Left cardiac atrium (tissue), 4 donors: Measurements from ENCODE around the gene FAM20A. TPM values are rescaled to one million over a fixed set of nuclear protein-coding genes. Genes with fewer than 3 reads are reported as not detected.

Experiments
- ATAC-seq, 2 donors: fragments of 200-7000 bp; cut with Tn5 transposase; one replicate each; pipeline ENCODE4 v1.9.1; 2020; ENCODE audit warnings: mild to moderate bottlenecking in 2 of 2, moderate library complexity in 2 of 2
- DNase-seq: peaks from one replicate; pipeline ENCODE4 v3.0.0-alpha.2; 2020
- intact Hi-C, 2 donors: fragments of 100-400 bp; cut with DNase I; formaldehyde crosslinking; loops; one replicate each; pipeline versions ENCODE4 v1.14.1 to v1.15.1; 2022 to 2023
- total RNA-seq, 2 donors: library from RNA; stranded (reverse); fragmentation: NEBNext Ultra II Directional; extraction: Animal tissue kit (Norgen Biotek cat#: 25700); gene quantifications; one replicate each; pipeline ENCODE4 v1.2.1, GENCODE V29; 2021
- donor health status: DM: no; HTN: yes; CAD: no.
- donor health status: DM: no; HTN: yes; CAD: no; lungs with severe emphysema.
- donor health status: DM: yes; HTN: yes; CAD: no.
- donor health status: Dilated cardiomyopathy.

The FAM20A gene
- total RNA-seq, 2 donors from 2014 or later: 7.9 to 9.0 TPM

DNA sequence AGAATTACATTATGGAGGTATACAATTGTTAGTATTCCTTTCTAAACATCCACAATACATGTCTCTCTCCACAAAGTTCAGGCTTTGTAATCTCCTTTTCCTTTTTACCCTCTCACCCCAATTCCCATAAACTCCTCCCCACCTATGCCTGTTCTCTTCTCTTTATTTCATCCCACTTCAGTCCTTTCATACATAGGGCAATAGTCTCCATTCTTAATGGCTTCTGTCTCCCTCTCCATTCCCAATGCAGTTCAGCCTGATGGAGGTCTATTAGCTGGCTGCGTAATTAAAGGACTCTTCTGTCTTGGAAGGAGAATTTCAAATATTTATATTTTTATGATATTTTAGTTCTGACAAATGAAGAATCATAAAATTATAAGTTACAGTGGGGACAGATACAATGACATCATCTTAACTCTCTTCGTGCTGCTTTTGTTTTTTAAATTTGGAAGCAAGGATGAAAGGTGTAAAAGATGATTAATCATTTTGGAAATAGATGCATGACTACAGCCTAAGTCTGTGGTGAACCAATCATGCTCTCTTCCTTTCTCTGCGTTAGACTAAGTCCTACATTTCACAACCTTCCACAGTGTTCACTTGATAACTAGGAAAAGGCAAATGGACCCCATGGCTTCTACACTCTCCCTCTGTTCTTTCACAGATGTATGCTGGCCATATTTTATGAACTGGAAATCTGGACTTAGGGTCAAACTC lies 11.2 kb upstream of the FAM20A start:
- no peak for ATAC-seq
- no peak for DNase-seq
- intact Hi-C loops: loop anchor here in 1 of 2 donors (10.0 kb wide), 2 partner anchors 78 to 142 kb away; no protein-coding TSS in a partner anchor

DNA sequence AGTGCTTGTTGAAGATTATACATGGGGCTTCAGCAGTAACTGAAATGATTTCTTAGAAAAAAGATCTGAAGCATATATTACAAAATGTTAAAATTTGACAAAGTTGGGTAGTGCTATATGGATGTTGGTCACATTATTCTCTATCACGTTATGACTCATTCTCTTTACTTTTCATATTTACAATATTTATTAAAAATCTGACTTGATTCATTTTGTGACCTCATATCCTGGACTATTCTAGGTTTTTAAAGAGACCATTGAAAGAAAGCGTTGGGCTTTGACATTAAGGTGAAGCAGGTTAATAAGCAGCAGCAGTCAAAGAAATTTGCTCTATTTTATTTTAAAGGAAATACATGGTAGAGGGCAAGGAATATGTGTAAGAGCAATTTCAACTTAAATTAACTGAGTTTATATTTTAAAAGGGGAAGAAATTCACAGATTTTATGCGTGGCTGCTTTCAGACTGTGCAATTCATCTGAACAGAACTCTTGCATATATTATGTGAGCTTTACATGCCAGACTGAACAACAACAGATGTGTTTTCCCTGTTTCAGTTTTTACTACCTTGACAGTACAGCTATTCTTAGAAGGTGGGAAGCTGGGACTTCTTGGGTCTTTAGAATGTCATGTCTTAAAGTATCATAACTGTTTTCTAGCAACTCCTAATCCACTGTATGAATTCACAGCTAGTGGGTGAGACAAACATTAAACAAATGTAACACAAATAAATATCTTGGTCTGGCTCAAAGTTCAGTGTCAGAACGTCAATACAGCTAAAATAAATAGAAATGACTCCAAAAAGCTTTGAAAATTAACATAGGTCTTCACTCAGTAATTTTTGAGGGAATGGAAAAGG lies 10.4 kb upstream of the FAM20A start:
- DNase-seq (no peak), ATAC-seq (no peak)
- intact Hi-C loops: loop anchor here in 1 of 2 donors (10.0 kb wide), 2 partner anchors 77 to 143 kb away; no protein-coding TSS in a partner anchor

DNA sequence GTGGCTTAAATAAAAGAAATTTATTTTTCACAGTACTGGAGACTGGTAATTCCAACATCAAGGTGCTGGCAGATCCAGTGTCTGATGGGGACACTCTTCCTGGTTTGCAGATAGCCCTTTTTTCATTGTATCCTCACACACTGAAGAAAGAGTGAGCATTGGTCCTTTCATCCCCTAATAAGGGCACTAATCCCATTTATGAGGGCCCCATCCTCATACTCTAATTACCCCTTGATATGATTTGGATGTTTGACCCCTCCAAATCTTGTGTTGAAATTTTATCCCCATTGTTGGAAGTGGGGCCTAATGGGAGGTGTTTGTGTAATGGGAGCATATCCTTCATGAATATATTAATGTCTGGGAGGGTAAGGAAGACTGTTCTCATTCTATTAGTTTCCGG lies 9.4 kb upstream of the FAM20A start:
- no peak for DNase-seq
- ATAC-seq: no peak
- intact Hi-C loops: loop anchor here in 1 of 2 donors (10.0 kb wide), 2 partner anchors 76 to 144 kb away; no protein-coding TSS in a partner anchor

DNA sequence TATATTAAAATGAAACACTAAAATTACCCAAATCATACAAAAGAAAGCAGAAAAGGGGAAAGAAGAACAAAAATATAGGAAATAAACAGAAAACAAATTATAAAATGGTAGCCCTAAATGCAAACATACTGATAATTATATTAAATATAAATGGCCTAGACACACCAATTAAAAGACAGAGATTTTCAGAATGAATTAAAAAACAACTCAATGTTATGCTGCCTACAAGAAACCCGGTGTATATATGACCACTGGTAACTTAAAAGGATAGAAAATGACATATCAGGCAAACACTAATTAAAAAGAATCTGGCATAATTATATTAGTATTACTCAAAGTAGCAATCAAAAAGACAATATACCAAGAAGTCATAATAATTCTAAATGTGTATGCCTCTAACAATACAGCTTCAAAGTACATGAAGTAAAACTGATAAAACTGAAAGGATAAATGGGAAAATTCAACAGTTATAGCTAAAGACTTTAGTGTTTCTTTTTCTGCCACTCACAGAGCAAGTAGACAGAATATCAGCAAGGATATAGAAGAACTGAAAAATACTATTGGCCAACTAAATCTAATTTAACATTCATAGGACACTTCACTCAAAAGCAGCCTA lies 7.5 kb upstream of the FAM20A start:
- intact Hi-C loops: no loop called here
- ATAC-seq: no peak
- DNase-seq: no peak

DNA sequence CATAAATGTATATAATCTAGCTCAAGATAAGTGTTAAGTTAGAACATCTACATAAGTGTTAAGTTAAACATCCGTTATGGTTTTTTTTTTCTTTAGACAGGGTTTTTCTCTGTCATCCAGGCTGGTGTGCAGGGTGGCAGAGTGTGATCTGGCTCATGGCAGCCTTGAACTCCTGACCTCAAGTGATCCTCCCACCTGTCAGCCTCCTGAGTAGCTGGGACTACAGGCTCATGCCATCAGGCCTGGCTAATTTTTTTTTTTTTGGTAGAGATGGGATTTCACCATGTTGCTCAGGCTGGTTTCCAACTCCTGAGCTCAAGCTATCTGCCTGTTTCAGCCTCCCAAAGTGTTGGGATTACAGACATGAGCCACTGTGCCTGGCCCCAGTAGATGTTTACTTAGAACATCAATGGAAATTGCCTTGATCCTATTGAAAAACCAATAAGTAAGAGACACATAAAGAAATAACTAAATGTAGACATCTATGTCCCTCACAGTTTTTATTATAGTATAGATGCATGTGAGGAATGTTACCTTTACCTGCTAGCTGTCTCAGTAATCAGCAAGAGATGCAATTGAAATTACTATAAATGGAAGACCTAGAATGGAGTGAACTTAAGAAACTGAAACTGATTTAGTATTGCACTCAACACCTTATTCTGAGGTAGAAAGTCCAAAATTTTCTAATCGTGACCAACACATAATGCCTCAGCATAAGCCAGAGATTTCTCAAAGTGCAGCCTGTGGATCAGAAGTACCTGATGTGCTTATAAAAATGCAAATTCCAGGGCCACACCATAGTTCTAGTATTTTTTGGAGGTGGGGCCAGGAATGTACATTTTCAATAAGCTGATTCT lies 5.5 kb upstream of the FAM20A start:
- DNase-seq (no peak), ATAC-seq (no peak)
- intact Hi-C loops: no loop called here

DNA sequence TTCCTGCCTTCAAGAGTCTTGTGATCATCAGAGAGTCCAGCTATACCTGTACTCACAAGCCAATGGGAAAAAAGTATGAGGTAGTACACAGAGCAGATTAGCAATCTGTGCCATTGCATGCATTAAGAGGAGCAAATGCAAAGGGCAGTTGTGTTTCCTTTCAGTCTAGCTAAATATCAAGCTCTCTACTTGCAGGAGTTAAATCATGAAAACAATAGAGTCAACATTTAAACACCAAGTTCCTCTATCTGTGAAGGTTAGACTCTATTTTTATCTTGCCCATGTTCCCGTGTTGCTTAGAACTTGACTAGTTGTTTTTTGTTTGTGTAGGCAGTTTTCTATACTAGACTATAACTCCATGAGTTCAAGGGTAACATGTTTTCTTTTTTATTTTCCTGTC lies 4.7 kb upstream of the FAM20A start:
- DNase-seq (no peak), ATAC-seq (no peak)
- intact Hi-C loops: no loop called here

DNA sequence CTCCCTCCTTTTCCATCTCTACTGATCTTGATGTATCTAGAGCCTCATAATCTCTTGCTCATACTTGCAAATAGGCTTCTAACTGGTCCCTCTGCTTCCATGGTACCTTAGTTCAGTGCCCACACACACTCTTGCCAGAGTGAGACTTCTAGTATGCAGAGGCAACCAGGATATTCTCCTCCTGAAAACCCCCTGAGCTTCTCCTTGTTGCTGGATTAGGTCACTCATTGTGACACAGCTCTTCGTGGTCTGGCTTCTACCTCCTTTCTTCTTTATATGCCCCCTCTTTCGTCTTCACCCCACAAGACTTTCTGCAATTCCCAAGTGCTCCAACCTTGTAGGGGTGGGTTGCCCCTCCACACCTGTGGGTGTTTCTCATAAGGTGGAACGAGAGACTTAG lies 2.5 kb upstream of the FAM20A start:
- intact Hi-C loops: no loop called here
- ATAC-seq (no peak), DNase-seq (no peak)

DNA sequence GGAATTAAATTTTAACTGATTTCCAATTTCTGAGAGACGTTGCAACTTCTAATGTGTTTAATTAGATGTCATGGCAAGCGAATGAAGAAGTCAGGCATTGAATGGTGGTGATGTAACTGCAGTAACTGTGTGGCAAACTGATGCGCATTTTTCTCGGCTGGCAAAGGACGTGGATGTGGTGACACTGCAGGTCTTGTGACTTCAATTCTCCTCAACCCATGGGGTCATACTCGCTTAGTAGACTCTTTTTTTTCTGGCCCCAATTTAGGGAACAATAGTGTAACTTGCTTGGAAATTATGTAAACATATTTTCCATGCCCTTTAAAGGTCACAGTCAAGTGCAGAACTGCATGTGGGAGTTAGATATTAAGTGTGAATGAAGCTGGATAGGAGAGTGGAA lies 1.9 kb upstream of the FAM20A start:
- intact Hi-C loops: no loop called here
- ATAC-seq (peak in 1 of 2 donors; percentile 29), DNase-seq (peak; percentile 37)

DNA sequence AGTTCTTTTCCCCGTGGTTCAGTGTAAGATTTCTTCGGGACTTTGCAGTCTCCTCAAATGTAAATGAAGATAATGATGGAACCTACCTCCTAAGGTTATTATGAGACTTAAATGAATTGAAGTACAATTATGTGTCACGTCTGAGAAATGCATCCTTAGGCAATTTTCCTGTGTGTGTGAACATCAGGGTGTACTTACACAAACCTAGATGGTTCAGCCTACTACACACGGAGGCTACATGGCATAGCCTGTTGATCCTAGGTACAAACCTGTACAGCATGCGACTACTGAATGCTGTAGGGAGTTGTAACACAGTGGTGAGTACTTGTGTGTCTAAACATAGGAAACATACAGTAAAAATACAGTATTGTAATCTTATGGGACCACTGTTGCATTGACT lies 1.1 kb upstream of the FAM20A start:
- ATAC-seq: no peak
- intact Hi-C loops: no loop called here
- no peak for DNase-seq

DNA sequence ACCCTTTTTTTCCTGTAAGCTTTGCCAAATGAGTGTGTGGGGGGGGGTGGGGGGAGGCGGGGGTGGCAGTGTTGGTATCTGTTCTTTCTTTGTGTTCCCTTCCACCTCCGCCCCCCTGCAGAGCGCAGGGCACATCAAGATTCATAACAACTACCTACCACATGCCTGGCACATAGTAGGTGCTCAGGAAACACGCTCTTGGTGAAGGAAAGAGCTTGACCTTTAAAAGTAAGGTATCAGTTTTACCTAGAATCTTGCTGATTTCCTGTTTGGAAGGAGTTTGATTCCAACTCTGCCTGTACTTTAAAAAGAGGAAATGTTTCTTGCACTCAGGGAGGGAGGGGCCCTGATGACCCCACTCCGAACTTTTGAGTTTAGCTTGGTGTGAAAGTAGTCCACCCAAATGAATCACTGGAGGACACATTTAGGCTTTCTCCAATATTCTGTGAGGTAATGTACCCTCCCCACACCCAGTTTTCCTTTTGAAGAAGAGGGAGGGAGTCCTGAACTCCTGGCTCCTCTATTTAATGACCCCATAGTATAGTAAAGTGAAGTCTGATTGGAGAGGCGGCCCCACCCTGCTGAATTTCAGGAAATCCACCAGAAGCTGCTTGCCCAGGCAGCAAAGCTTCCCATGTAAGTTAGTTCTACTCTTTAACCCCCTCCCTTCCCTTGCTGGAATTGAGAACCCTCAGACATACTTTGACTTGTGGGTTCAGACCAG lies 560 bp upstream of the FAM20A start:
- peak in 1 of 2 donors; percentile 38 for ATAC-seq
- DNase-seq: peak; percentile 40
- intact Hi-C loops: no loop called here

DNA sequence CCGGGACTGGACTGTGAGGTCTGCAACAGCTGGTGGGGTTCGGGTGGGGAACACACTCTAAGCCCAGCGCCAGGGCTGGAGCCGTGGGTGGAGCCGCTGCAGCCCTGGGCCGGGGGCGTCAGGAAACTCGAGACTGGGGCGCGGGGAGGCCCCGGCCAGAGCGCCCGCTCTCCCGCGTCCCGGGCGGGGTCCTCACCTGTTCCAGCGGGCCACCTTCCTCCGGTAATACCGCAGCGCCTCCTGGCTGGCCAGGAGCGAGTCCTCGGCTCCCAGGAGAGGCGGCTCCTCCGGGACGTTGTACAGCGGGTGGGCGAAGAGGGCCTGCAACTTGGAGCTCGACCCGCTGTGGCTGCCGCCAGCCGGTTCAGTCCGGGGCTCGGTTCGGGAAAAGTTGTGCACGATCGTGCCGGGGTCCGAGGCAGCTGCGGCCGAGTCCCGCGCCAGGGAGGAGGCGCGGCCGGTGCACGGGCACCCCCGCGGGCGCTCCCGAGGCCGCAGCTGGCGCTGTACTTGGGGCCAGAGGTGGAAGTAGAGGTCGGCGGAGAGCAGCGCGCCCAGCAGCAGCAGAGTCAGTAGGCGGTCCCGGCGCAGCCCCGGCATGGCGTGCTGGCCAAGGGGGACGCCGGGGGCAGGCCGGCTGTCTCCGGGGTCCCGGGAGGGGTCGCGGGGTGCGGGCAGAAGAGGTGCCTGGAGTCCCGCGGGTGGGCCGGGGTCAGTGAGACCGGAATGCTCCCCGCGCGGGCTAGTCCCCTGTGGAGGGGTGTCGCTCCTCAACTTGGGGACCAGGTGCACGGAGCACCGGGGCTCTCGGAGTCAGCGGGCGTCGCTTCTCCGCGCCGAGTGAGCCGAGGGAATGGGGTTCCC lies 868 bp downstream of the FAM20A start:
- intact Hi-C loops: no loop called here
- peak; percentile 58 for DNase-seq

DNA sequence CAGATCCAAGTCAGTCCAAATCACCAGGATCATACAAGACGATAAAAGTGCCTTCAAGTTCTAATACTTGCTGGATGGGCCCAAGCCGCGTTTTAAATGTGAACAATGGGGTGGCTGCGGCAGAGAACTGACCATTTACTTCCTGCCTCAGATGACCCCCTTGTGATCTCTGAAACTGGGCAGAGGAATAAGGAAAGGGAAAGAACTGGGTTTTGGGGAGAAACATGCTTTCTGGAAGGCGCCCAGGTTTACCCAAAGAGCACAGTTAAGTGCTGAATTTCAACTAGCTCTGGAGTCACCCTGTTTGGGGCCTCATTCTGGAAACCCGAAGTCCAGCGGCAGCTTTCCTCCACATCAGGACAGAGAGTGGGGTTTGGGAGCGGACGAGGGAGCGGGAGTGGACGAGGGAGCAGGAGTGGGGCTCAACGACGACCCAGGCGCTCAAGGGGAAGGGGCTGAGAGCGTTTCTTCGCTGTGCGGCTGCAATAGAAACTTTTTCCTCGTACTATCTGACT lies 1.6 kb downstream of the FAM20A start:
- ATAC-seq (peak in 1 of 2 donors; percentile 1), DNase-seq (no peak)
- intact Hi-C loops: no loop called here

More for the DNA sequence above, 868 bp downstream of the FAM20A start:
- peak; percentile 64 to 68 for ATAC-seq

DNA sequence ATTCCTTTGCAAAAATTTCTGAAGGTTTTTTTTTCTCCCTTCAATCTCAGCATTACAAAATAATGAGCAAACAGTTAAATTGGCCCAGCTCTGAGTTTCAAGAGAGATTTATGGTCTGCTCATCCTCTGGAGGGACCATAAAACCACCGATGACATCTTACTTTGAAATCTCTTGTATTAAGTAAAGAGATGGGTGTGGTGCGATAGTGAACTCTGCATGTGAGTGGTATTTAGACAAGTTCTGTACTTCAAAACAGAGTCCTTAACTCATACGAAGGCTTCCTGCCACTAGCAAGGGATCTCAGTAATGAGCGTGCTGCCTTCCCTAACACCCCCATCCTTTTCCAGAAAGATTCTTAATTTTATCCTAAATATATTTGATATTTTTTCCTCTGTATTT lies 2.1 kb downstream of the FAM20A start:
- ATAC-seq: no peak
- intact Hi-C loops: no loop called here
- DNase-seq: no peak

DNA sequence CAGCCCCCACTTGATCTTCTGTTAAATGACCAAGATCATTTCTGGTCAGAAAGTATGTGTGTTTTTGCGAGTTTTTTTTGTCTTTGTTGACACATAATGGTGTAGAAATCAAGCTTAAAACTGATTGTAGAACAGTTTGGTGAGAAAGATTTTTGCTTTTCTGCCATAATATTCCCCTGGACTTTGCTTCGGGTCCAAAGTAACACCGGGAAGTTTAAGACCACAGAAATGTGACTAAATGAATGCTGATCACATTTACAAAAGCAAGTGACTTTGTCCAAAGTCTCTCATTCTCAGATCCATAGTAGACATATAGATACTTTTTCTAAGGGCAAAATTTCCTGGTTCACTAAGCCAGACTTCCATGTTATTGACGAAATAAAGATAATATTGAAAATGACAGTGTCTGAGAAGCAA lies 2.6 kb downstream of the FAM20A start:
- intact Hi-C loops: no loop called here
- DNase-seq: no peak
- no peak for ATAC-seq

DNA sequence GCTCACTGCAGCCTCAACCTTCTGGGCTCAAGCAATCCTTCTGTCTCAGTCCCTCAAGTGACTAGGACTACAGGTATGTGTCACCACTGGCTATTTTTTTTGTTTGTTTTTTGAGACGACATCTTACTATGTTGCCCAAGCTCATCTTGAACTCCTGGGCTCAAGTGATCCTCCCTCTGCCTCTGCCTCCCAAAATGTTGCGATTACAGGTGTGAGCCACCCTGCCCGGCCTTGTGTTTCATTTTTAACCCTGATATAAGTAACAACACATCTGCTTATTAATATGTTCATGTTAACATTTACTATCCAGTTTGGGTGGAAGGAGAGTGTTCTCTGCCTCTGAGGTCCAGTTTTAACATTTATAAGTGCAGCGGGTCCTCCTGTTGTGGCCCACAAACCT lies 3.1 kb downstream of the FAM20A start:
- DNase-seq (no peak), ATAC-seq (no peak)
- intact Hi-C loops: no loop called here

DNA sequence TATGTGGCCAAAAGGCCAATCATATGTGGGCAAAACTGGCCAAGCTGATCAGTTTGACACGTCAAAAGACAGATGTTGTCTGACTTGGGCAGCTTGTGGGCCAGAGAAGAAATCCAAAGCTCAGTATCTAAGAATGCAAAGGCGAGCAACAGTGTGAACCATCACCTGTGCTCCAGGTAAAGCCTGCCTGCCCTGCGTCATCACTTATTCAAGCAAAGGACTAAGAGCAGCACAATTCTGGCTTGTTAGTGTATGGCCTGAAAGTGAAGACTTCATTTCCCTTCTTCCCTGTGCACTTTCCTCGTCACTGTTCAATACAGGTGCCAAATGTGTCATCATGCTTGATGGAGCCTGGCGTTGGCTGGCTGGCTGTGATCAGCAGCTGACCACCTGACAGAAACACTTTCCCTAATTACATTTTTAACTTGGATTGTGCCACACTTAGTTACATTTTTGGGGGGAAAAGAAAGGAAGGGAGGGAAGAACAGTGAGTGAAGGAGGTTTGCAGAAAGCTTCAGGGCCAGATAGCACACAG lies 4.7 kb downstream of the FAM20A start:
- intact Hi-C loops: no loop called here
- ATAC-seq (no peak), DNase-seq (no peak)

DNA sequence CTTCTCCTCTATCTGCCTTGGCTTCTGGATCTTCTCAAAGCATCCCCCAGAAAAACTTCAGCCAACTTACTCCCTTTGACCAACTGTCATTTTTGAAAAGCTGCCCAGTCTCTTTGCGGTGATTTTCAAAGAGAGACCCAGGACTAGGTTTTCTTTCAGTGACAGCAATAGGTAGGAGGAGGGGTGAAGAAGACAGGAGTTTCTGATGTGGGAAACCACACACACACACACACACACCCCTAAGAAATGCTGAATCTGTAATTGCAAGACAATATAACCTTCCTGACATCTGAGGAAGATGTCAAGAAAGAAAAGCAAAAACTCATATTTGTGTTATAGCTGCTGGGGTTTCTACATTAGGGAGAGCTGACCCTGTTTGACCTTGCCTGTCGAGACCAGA lies 5.2 kb downstream of the FAM20A start:
- no peak for DNase-seq
- no peak for ATAC-seq
- intact Hi-C loops: no loop called here
